HepG2 (cell line): ENCODE data around the gene GPR33. TPM values are rescaled to one million over a fixed set of nuclear protein-coding genes. Genes with fewer than 3 reads are reported as not detected.

Source experiments
- ATAD3A ChIP-seq: sonication (generic); formaldehyde crosslinking; IDR thresholded peaks from 2 replicates; pipeline ENCODE4 v1.4.0; 2020; ENCODE audit warnings: missing genetic modification reagents
- ELF1 ChIP-seq: sonication (generic); formaldehyde crosslinking; IDR thresholded peaks from 2 replicates; pipeline ENCODE4 v1.4.0; 2020; ENCODE audit warnings: missing genetic modification reagents
- FOXP1 ChIP-seq, 2 experiments: fragments of 450-650 bp in 1 of 2; IDR thresholded peaks; 2 replicates each; pipeline ENCODE4 v1.6.1; 2017 to 2018; ENCODE audit warnings: antibody characterized with exemption in 1 of 2
- GRHL1 ChIP-seq: sonication (generic); formaldehyde crosslinking; conservative IDR thresholded peaks from 2 replicates; pipeline ENCODE4 v1.8.0; 2022; ENCODE audit warnings: missing genetic modification reagents
- KLF15 ChIP-seq: sonication (generic); formaldehyde crosslinking; IDR thresholded peaks from 2 replicates; pipeline ENCODE4 v1.8.1; 2023; ENCODE audit warnings: borderline replicate concordance, mild to moderate bottlenecking, inconsistent platforms, missing genetic modification reagents, mixed read lengths
- MAZ ChIP-seq, 2 experiments: sonication (generic) in 1 of 2; formaldehyde crosslinking in 1 of 2; IDR thresholded peaks; 2 replicates each; pipeline versions ENCODE4 v1.5.0 to v1.6.1; 2012 to 2020; ENCODE audit warnings: low read depth in 2 of 2, mild to moderate bottlenecking in 2 of 2, borderline replicate concordance in 1 of 2, improper control_type of control experiment in 1 of 2, low read length in 1 of 2, missing genetic modification reagents in 1 of 2, moderate library complexity in 1 of 2
- MBNL3 ChIP-seq: fragments of 250-450 bp; sonication (Bioruptor Pico); conservative IDR thresholded peaks from 2 replicates; pipeline ENCODE4 v1.8.0; 2022; ENCODE audit warnings: mild to moderate bottlenecking, inconsistent platforms
- MTA1 ChIP-seq: sonication (generic); formaldehyde crosslinking; IDR thresholded peaks from 2 replicates; pipeline ENCODE4 v1.4.0; 2020; ENCODE audit warnings: missing genetic modification reagents, mild to moderate bottlenecking, borderline replicate concordance
- MTERF4 ChIP-seq: sonication (generic); formaldehyde crosslinking; IDR thresholded peaks from 2 replicates; pipeline ENCODE4 v1.8.0; 2023; ENCODE audit warnings: mild to moderate bottlenecking, missing genetic modification reagents
- NBN ChIP-seq: fragments of 450-650 bp; conservative IDR thresholded peaks from 2 replicates; pipeline ENCODE4 v1.6.1; 2017
- NRL ChIP-seq: sonication (generic); formaldehyde crosslinking; IDR thresholded peaks from 2 replicates; pipeline ENCODE4 v1.5.0; 2020; ENCODE audit warnings: missing genetic modification reagents, mild to moderate bottlenecking, moderate library complexity, borderline replicate concordance
- PAX8 ChIP-seq: sonication (generic); formaldehyde crosslinking; IDR thresholded peaks from 2 replicates; pipeline ENCODE4 v1.8.0; 2022; ENCODE audit warnings: mild to moderate bottlenecking, missing genetic modification reagents, borderline replicate concordance
- RAD51 ChIP-seq: fragments of 450-650 bp; IDR thresholded peaks from 2 replicates; pipeline ENCODE4 v1.6.1; 2016; ENCODE audit warnings: borderline replicate concordance
- RORA ChIP-seq: sonication (generic); formaldehyde crosslinking; IDR thresholded peaks from 2 replicates; pipeline ENCODE4 v1.5.0; 2020; ENCODE audit warnings: mild to moderate bottlenecking, missing genetic modification reagents, moderate library complexity
- TMF1 ChIP-seq: sonication (generic); formaldehyde crosslinking; IDR thresholded peaks from 2 replicates; pipeline ENCODE4 v1.8.1; 2022; ENCODE audit warnings: low read depth, missing genetic modification reagents
- ZNF136 ChIP-seq: sonication (generic); formaldehyde crosslinking; IDR thresholded peaks from 2 replicates; pipeline ENCODE4 v1.8.1; 2022; ENCODE audit warnings: low read depth, mild to moderate bottlenecking, moderate library complexity, missing genetic modification reagents
- ZNF274 ChIP-seq: sonication (generic); formaldehyde crosslinking; IDR thresholded peaks from 2 replicates; pipeline ENCODE4 v1.5.1; 2020; ENCODE audit warnings: mild to moderate bottlenecking, missing genetic modification reagents
- ZNF501 ChIP-seq: sonication (generic); formaldehyde crosslinking; IDR thresholded peaks from 2 replicates; pipeline ENCODE4 v1.5.1; 2020; ENCODE audit warnings: mild to moderate bottlenecking, moderate library complexity, missing genetic modification reagents
- ZNF564 ChIP-seq: sonication (generic); formaldehyde crosslinking; IDR thresholded peaks from 2 replicates; pipeline ENCODE4 v1.8.1; 2023; ENCODE audit warnings: mild to moderate bottlenecking, missing genetic modification reagents
- ZNF709 ChIP-seq: sonication (generic); formaldehyde crosslinking; IDR thresholded peaks from 2 replicates; pipeline ENCODE4 v1.5.0; 2020; ENCODE audit warnings: mild to moderate bottlenecking, missing genetic modification reagents
- ZNF737 ChIP-seq: sonication (generic); formaldehyde crosslinking; IDR thresholded peaks from 2 replicates; pipeline ENCODE4 v1.5.0; 2020; ENCODE audit warnings: missing genetic modification reagents, mild to moderate bottlenecking, borderline replicate concordance
- ZNF746 ChIP-seq: sonication (generic); formaldehyde crosslinking; IDR thresholded peaks from 2 replicates; pipeline ENCODE4 v1.8.0; 2022; ENCODE audit warnings: mild to moderate bottlenecking, missing genetic modification reagents
- ZNF747 ChIP-seq: sonication (generic); formaldehyde crosslinking; IDR thresholded peaks from 2 replicates; pipeline ENCODE4 v1.8.1; 2023; ENCODE audit warnings: missing genetic modification reagents, mild to moderate bottlenecking, borderline replicate concordance
- ZNF761 ChIP-seq: sonication (generic); formaldehyde crosslinking; conservative IDR thresholded peaks from 2 replicates; pipeline ENCODE4 v1.4.0; 2020; ENCODE audit warnings: mild to moderate bottlenecking, missing genetic modification reagents
- ZSCAN30 ChIP-seq: sonication (generic); formaldehyde crosslinking; IDR thresholded peaks from 2 replicates; pipeline ENCODE4 v1.5.0; 2020; ENCODE audit warnings: mild to moderate bottlenecking, missing genetic modification reagents
- polyA plus RNA-seq, 8 experiments: library from polyadenylated mRNA; depleted of rRNA in 3 of 8; stranded (reverse) in 7 of 8; unstranded in 1 of 8; fragments of >200 nt; fragmentation: Illumina TruSeq in 4 of 8; extraction: Trizol in 4 of 8; gene quantifications; 2 replicates each; pipeline versions ENCODE4 v1.2.1 to v1.2.3, GENCODE V29; 2011 to 2016; ENCODE audit warnings: low read depth in 4 of 8, missing spikeins in 1 of 8, mixed read lengths in 1 of 8; ENCODE audit not compliant: insufficient read depth in 1 of 8
- total RNA-seq, 5 experiments: library from RNA; depleted of rRNA; stranded (reverse); fragments of >200 nt; fragmentation: Illumina TruSeq; extraction: Trizol; gene quantifications; 2 replicates each; pipeline ENCODE4 v1.2.3, GENCODE V29; 2016; ENCODE audit warnings: low read depth in 1 of 5
- TF ChIP-seq, protein P1 (sequence below): sonication (generic); formaldehyde crosslinking; IDR thresholded peaks from 2 replicates; pipeline ENCODE4 v1.5.0; 2020; ENCODE audit warnings: mild to moderate bottlenecking, missing genetic modification reagents

Gene GPR33
- total and polyA plus RNA-seq, 2 of the 13 experiments (the other 11 are each of a cell fraction or from before 2014, with no cell fraction given): not detected

GRCh38 chr14:31456841-31457664, 30.8 kb downstream of the GPR33 start, which contains the start of gene DTD2 (continued):
- TF ChIP-seq ZSCAN30 (CRISPR knock-in tag) (peak; percentile 98), ZNF737 (CRISPR knock-in tag) (no peak; the same call in 1 of the 2 replicates), MTERF4 (CRISPR knock-in tag) (peak; percentile 100), MAZ (IDR thresholded peaks at IDR 0.05; ENCODE audit: borderline replicate concordance, low read depth, low read length) (peak; percentile 98), MAZ (CRISPR knock-in tag; IDR thresholded peaks at IDR 0.05; ENCODE audit: low read depth) (peak; percentile 100), KLF15 (CRISPR knock-in tag) (peak; percentile 90; the same call in 1 of the 2 replicates), ZNF761 (CRISPR knock-in tag) (peak; percentile 100), MTA1 (peak; percentile 100), NRL (peak; percentile 100), ZNF709 (peak; percentile 100), ZNF136 (CRISPR knock-in tag) (peak; percentile 99), ZNF747 (CRISPR knock-in tag) (peak; percentile 99), RAD51 (no peak), GRHL1 (CRISPR knock-in tag) (no peak), FOXP1 (IDR thresholded peaks at IDR 0.05) (no peak), FOXP1 (CRISPR knock-in tag; IDR thresholded peaks at IDR 0.05) (peak; percentile 18), MBNL3 (no peak), RORA (CRISPR knock-in tag) (peak; percentile 96; the same call in 1 of the 2 replicates), ZNF564 (CRISPR knock-in tag) (peak; percentile 99), ZNF746 (CRISPR knock-in tag) (peak; percentile 92; the same call in 1 of the 2 replicates), ATAD3A (CRISPR knock-in tag) (peak; percentile 94), NBN (no peak), TMF1 (CRISPR knock-in tag) (peak; percentile 98), PAX8 (CRISPR knock-in tag) (peak; percentile 100), ELF1 (CRISPR knock-in tag) (peak; percentile 83), ZNF274 (peak; percentile 100), ZNF501 (CRISPR knock-in tag) (peak; percentile 100)
- TF ChIP-seq, protein P1, sequence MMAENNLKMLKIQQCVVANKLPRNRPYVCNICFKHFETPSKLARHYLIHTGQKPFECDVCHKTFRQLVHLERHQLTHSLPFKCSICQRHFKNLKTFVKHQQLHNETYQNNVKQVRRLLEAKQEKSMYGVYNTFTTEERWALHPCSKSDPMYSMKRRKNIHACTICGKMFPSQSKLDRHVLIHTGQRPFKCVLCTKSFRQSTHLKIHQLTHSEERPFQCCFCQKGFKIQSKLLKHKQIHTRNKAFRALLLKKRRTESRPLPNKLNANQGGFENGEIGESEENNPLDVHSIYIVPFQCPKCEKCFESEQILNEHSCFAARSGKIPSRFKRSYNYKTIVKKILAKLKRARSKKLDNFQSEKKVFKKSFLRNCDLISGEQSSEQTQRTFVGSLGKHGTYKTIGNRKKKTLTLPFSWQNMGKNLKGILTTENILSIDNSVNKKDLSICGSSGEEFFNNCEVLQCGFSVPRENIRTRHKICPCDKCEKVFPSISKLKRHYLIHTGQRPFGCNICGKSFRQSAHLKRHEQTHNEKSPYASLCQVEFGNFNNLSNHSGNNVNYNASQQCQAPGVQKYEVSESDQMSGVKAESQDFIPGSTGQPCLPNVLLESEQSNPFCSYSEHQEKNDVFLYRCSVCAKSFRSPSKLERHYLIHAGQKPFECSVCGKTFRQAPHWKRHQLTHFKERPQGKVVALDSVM (CRISPR knock-in tag): peak; percentile 89
